Liver (tissue), 9 donors: ENCODE data around the gene WDHD1. TPM values are rescaled to one million over a fixed set of nuclear protein-coding genes. Genes with fewer than 3 reads are reported as not detected.

ENCODE experiments used
- DNase-seq: peaks from one replicate; pipeline ENCODE4 v3.0.0-alpha.2; 2017; ENCODE audit warnings: low spot score
- H3K27ac ChIP-seq, 2 donors: one replicate each; pipeline ENCODE4 v1.7.0; 2013; ENCODE audit warnings: inconsistent platforms in 2 of 2, low read length in 2 of 2, control low read depth in 1 of 2, low read depth in 1 of 2, mild to moderate bottlenecking in 1 of 2
- H3K27me3 ChIP-seq, 4 donors: one replicate each; pipeline versions ENCODE4 v1.6.1 to v1.7.0; 2013; ENCODE audit warnings: low read length in 3 of 4, inconsistent platforms in 1 of 4, mild to moderate bottlenecking in 1 of 4, moderate library complexity in 1 of 4; ENCODE audit not compliant: control insufficient read depth in 4 of 4, insufficient read depth in 4 of 4
- H3K36me3 ChIP-seq, 4 donors: one replicate each; pipeline versions ENCODE4 v1.6.1 to v1.7.0; 2013; ENCODE audit warnings: low read length in 3 of 4, mild to moderate bottlenecking in 3 of 4, low read depth in 1 of 4, moderate library complexity in 1 of 4; ENCODE audit not compliant: control insufficient read depth in 4 of 4, insufficient read depth in 3 of 4
- H3K4me1 ChIP-seq, 4 donors: one replicate each; pipeline versions ENCODE4 v1.6.1 to v1.7.0; 2013; ENCODE audit warnings: low read length in 3 of 4, mild to moderate bottlenecking in 3 of 4, moderate library complexity in 1 of 4; ENCODE audit not compliant: control insufficient read depth in 4 of 4, insufficient read depth in 4 of 4
- H3K4me3 ChIP-seq, 3 donors: one replicate each; pipeline versions ENCODE4 v1.6.1 to v1.7.0; 2013; ENCODE audit warnings: low read length in 3 of 3, control low read depth in 1 of 3, low read depth in 1 of 3, mild to moderate bottlenecking in 1 of 3
- H3K9ac ChIP-seq, 2 donors: one replicate each; pipeline ENCODE4 v1.7.0; 2013; ENCODE audit warnings: low read length in 2 of 2, mild to moderate bottlenecking in 2 of 2, moderate library complexity in 2 of 2, control low read depth in 1 of 2, low read depth in 1 of 2
- H3K9me3 ChIP-seq, 4 donors: one replicate each; pipeline versions ENCODE4 v1.6.1 to v1.7.0; 2013; ENCODE audit warnings: low read length in 3 of 4; ENCODE audit not compliant: control insufficient read depth in 4 of 4
- EGR1 ChIP-seq, 2 donors: IDR thresholded peaks; 2 replicates each; pipeline ENCODE4 v1.6.1; 2016 to 2018; ENCODE audit warnings: antibody characterized with exemption in 2 of 2, low read depth in 2 of 2
- FOXA1 ChIP-seq: IDR thresholded peaks from 2 replicates; pipeline ENCODE4 v1.6.1; 2016; ENCODE audit warnings: antibody characterized with exemption
- FOXA2 ChIP-seq: IDR thresholded peaks from 2 replicates; pipeline ENCODE4 v1.6.1; 2016; ENCODE audit warnings: antibody characterized with exemption
- HNF4A ChIP-seq, 2 donors: conservative IDR thresholded peaks; 2 replicates each; pipeline ENCODE4 v1.6.1; 2016; ENCODE audit warnings: antibody characterized with exemption in 2 of 2, mild to moderate bottlenecking in 2 of 2
- HNF4G ChIP-seq: IDR thresholded peaks from 2 replicates; pipeline ENCODE4 v1.6.1; 2016; ENCODE audit warnings: antibody characterized with exemption
- NR2F2 ChIP-seq: IDR thresholded peaks from 2 replicates; pipeline ENCODE4 v1.6.1; 2016; ENCODE audit warnings: antibody characterized with exemption
- RAD21 ChIP-seq, 2 donors: IDR thresholded peaks; 2 replicates each; pipeline ENCODE4 v1.6.1; 2016; ENCODE audit warnings: antibody characterized with exemption in 2 of 2, mild to moderate bottlenecking in 2 of 2
- RXRA ChIP-seq, 2 donors: IDR thresholded peaks; 2 replicates each; pipeline ENCODE4 v1.6.1; 2017 to 2018; ENCODE audit warnings: antibody characterized with exemption in 2 of 2, mild to moderate bottlenecking in 1 of 2
- SP1 ChIP-seq: IDR thresholded peaks from 2 replicates; pipeline ENCODE4 v1.6.1; 2018; ENCODE audit warnings: antibody characterized with exemption, mild to moderate bottlenecking
- YY1 ChIP-seq: IDR thresholded peaks from 2 replicates; pipeline ENCODE4 v1.6.1; 2016; ENCODE audit warnings: antibody characterized with exemption, mild to moderate bottlenecking
- WGBS: extraction: QIAGEN DNeasy Blood & Tissue Kit; methylation state at CpG from one replicate; pipeline ENCODE4 v1.1.7; 2013; 5-methylcytosine and 5-hydroxymethylcytosine counted together
- polyA plus RNA-seq, 2 donors: library from polyadenylated mRNA; stranded (reverse) in 1 of 2; unstranded in 1 of 2; fragments of 200-250 nt in 1 of 2; fragments of >200 nt in 1 of 2; fragmentation: Nextera tagmentation in 1 of 2; extraction: Ambion mirVana in 1 of 2; gene quantifications; one replicate each; pipeline versions ENCODE4 v1.2.1 to v1.2.3, GENCODE V29; 2013 to 2015
- total RNA-seq, 2 donors: library from RNA; depleted of rRNA; stranded (reverse); fragments of >200 nt; gene quantifications; one replicate each; pipeline ENCODE4 v1.2.3, GENCODE V29; 2014
- TF ChIP-seq, protein P1 (sequence below): IDR thresholded peaks from 2 replicates; pipeline ENCODE4 v1.6.1; 2016; ENCODE audit warnings: antibody characterized with exemption
- TF ChIP-seq, protein P2 (sequence below): IDR thresholded peaks from 2 replicates; pipeline ENCODE4 v1.6.1; 2016; ENCODE audit warnings: antibody characterized with exemption
- TF ChIP-seq, protein P3 (sequence below): IDR thresholded peaks from 2 replicates; pipeline ENCODE4 v1.6.1; 2016; ENCODE audit warnings: antibody characterized with exemption, mild to moderate bottlenecking
- TF ChIP-seq, protein P4 (sequence below): fragments of 150-350 bp; IDR thresholded peaks from 2 replicates; pipeline ENCODE4 v1.5.1; 2017; ENCODE audit warnings: improper control_type of control experiment, low read depth, low read length; ENCODE audit not compliant: missing input control
- TF ChIP-seq, protein P5 (sequence below): IDR thresholded peaks from 2 replicates; pipeline ENCODE4 v1.6.1; 2016; ENCODE audit warnings: antibody characterized with exemption
- donor health status: healthy.
- donor health status: healthy.
- donor health status: healthy.
- donor health status: healthy.
- donor health status: healthy.

The WDHD1 gene
- total and polyA plus RNA-seq, 4 donors, result 0.18 to 14.1 (median 0.42) TPM

DNA sequence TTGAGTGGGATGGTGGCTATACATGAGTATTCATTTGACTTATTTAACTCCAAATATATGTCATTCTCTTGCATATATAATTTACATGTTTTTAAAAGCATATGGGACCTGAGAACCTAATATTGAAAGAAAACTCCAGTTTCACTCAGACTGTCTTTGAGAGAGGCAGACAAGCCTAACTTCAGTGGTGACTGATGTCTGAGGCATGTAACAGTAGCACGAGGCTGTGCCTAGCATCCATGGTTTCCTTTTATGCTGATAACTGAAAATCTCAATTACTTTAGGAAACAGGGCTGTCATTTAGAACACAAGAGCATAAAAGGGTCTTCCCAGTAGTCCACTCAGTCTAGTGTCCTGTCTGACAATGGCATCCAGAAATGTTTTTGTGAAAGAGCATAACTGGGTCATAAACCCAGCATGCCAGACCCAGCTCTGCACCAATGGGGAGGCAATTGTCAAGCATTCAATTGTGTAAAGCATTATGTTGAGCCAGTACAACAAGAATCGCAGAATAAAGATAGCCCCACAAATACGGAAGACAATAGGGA is 48.8 kb upstream of the WDHD1 start:
- H3K9ac ChIP-seq, result no peak overlapping the region

DNA sequence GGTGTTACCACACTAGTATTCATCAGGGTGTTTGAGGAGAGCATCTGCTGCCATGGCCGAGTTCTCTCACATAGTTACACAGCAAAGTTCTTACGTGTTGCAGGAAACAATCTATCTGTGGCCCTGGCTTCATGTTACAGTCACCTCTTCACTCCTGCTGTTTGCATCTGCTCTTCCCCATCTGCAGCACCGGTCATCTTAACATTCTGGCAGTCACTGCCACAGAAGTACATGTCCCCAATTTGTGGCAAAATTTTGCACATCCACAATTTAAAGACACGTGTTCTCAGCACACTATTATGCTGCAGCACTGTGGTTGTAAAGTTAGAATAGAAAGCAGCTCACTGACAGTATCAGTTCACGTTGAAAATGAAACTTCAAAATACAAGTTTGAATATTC is 47.8 kb upstream of the WDHD1 start:
- Histone ChIP-seq H3K9ac (no peak overlapping the region), H3K27me3 (no peaks in the 10 kb centered on the region), H3K4me1 (no peaks in the 10 kb centered on the region), H3K27ac (no peak overlapping the region), H3K4me3 (no peak overlapping the region), H3K9me3 (no peaks in the 10 kb centered on the region), H3K36me3 (no peaks in the 10 kb centered on the region)
- no peak for DNase-seq
- 32% methylated on average over 5 of the region's 5 CpGs for WGBS
- TF ChIP-seq HNF4G, result no peak
- no peak for TF ChIP-seq NR2F2
- no peak for TF ChIP-seq RXRA (IDR thresholded peaks at IDR 0.05)
- no peak for TF ChIP-seq SP1
- TF ChIP-seq EGR1 (IDR thresholded peaks at IDR 0.05; ENCODE audit: low read depth in 2 of 2), result no peak
- TF ChIP-seq YY1, result no peak
- TF ChIP-seq, protein P1, sequence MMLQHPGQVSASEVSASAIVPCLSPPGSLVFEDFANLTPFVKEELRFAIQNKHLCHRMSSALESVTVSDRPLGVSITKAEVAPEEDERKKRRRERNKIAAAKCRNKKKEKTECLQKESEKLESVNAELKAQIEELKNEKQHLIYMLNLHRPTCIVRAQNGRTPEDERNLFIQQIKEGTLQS, result no peak
- TF ChIP-seq, protein P2, sequence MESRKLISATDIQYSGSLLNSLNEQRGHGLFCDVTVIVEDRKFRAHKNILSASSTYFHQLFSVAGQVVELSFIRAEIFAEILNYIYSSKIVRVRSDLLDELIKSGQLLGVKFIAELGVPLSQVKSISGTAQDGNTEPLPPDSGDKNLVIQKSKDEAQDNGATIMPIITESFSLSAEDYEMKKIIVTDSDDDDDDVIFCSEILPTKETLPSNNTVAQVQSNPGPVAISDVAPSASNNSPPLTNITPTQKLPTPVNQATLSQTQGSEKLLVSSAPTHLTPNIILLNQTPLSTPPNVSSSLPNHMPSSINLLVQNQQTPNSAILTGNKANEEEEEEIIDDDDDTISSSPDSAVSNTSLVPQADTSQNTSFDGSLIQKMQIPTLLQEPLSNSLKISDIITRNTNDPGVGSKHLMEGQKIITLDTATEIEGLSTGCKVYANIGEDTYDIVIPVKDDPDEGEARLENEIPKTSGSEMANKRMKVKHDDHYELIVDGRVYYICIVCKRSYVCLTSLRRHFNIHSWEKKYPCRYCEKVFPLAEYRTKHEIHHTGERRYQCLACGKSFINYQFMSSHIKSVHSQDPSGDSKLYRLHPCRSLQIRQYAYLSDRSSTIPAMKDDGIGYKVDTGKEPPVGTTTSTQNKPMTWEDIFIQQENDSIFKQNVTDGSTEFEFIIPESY, result no peak
- TF ChIP-seq, protein P3, sequence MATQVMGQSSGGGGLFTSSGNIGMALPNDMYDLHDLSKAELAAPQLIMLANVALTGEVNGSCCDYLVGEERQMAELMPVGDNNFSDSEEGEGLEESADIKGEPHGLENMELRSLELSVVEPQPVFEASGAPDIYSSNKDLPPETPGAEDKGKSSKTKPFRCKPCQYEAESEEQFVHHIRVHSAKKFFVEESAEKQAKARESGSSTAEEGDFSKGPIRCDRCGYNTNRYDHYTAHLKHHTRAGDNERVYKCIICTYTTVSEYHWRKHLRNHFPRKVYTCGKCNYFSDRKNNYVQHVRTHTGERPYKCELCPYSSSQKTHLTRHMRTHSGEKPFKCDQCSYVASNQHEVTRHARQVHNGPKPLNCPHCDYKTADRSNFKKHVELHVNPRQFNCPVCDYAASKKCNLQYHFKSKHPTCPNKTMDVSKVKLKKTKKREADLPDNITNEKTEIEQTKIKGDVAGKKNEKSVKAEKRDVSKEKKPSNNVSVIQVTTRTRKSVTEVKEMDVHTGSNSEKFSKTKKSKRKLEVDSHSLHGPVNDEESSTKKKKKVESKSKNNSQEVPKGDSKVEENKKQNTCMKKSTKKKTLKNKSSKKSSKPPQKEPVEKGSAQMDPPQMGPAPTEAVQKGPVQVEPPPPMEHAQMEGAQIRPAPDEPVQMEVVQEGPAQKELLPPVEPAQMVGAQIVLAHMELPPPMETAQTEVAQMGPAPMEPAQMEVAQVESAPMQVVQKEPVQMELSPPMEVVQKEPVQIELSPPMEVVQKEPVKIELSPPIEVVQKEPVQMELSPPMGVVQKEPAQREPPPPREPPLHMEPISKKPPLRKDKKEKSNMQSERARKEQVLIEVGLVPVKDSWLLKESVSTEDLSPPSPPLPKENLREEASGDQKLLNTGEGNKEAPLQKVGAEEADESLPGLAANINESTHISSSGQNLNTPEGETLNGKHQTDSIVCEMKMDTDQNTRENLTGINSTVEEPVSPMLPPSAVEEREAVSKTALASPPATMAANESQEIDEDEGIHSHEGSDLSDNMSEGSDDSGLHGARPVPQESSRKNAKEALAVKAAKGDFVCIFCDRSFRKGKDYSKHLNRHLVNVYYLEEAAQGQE, result no peak
- TF ChIP-seq, protein P4, sequence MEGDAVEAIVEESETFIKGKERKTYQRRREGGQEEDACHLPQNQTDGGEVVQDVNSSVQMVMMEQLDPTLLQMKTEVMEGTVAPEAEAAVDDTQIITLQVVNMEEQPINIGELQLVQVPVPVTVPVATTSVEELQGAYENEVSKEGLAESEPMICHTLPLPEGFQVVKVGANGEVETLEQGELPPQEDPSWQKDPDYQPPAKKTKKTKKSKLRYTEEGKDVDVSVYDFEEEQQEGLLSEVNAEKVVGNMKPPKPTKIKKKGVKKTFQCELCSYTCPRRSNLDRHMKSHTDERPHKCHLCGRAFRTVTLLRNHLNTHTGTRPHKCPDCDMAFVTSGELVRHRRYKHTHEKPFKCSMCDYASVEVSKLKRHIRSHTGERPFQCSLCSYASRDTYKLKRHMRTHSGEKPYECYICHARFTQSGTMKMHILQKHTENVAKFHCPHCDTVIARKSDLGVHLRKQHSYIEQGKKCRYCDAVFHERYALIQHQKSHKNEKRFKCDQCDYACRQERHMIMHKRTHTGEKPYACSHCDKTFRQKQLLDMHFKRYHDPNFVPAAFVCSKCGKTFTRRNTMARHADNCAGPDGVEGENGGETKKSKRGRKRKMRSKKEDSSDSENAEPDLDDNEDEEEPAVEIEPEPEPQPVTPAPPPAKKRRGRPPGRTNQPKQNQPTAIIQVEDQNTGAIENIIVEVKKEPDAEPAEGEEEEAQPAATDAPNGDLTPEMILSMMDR, result no peak

More for the DNA sequence above, 48.8 kb upstream of the WDHD1 start:
- Histone ChIP-seq H3K27ac (no peak overlapping the region), H3K4me3 (no peak overlapping the region), H3K36me3 (no peaks in the 10 kb centered on the region), H3K9me3 (no peaks in the 10 kb centered on the region), H3K4me1 (no peaks in the 10 kb centered on the region), H3K27me3 (no peaks in the 10 kb centered on the region)
- no peak for DNase-seq
- TF ChIP-seq, protein P5, sequence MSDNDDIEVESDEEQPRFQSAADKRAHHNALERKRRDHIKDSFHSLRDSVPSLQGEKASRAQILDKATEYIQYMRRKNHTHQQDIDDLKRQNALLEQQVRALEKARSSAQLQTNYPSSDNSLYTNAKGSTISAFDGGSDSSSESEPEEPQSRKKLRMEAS, result no peak
- TF ChIP-seq YY1, result no peak
- TF ChIP-seq HNF4A (conservative IDR thresholded peaks at IDR 0.05), result no peak
- no peak for TF ChIP-seq SP1
- no peak for TF ChIP-seq NR2F2
- TF ChIP-seq FOXA2, result no peak
- no peak for TF ChIP-seq FOXA1
- no peak for TF ChIP-seq HNF4G
- TF ChIP-seq, protein P4, result no peak
- TF ChIP-seq RAD21 (IDR thresholded peaks at IDR 0.05), result no peak
- 90% methylated on average over 3 of the region's 3 CpGs for WGBS
